Measurements from ENCODE around the gene GYS1.
"Not testable (repeated sequence)": the region's sequence is repeated elsewhere in the genome, so short reads cannot be mapped to it uniquely, and the experiment has no call there.

Gene GYS1

DNA sequence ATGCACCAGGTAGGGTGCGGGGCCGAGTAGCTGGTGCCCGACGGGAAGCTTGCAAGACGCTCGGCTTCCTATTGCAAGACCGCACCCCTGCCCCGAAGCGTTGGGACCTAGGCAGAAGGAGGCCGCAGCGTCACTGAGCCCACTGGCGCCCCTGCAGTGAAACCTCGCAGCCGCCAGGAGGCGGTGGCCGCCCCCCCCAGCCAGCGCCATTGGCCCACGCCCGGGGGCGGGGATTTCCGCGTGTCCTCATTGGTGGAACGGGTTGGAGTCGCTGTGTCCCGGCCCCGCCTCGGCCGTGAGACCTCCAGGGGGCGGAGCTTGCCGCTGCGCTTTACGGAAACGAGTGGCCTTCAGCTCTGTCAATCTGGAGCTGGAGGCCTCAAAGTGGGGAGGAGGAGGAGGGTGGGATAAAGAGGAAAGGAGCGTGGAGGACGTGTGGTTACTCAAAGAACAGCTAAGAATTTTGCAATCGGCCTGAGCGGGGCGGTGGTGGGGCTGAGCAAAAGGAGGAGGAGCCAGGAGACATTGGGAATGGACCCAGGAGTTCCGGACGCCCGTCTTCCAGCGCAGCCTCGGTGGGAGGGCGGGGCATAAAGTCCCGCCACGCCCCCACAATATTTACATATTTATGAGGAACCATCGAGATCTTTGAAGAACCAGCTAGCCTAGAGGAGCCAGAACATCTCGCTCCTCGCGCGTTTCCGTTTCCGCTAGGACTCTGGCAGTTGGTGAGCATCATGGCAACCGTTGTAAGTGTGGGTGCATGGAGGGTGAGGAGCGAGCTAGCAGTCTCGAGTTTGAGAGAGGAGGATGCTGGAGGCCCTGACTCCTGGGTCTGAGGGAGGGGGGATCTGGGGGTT, at the start of gene GYS1, which contains the start of gene RUVBL2:
TSS of gene GYS1 (minus strand) at position 135 of the 860 bp plus-strand sequence. CDS start 197 bp downstream, outside the sequence.
TSS of gene RUVBL2 (plus strand) at position 713 of the 860 bp plus-strand sequence. CDS start at position 738, 25 bp downstream.
- DNase-seq (ENCODE audit: low read depth, low spot score), result peak; percentile 100

DNA sequence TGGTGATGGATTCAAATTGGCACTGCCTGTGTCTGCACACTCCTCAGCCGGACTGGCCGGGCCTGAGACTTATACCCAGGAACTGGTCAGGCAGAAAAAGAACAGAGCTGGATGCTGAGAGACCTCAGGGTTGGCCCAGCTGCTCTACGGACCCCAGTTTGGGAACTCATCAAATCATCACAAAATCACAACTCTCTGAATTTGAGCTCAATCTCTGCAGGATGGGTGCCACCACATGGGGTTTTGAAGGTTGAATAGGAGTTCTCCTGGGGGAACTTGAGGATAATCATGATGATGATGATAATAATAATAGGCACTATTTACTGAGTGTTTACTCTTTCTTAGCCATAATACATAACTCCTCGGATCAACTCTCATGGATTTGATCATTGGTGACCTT, 49.6 kb upstream of the GYS1 start:
- not testable (repeated sequence) for DNase-seq (ENCODE audit: low read depth, low spot score)

DNA sequence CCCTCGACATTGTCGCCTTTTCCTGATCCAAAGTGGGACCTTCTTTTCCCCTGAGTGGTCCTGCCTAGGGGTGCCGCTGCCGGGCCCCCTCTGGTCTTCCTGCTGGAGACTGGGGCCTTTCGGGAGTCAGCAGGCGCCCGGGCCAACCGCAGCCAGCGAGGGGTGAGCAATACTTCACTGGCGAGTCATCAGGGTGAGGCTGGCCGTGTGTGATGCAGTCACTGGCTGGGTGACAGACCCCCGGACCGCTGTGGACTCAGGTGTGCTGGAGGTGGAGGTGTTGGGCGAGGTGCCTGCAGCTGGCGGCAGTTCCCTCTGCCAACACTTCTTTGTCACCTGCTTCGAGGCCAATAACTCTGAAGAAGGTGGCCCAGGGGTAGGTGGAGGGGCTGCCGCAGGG, 49.1 kb upstream of the GYS1 start:
- peak; percentile 18 for DNase-seq (ENCODE audit: low read depth, low spot score)

DNA sequence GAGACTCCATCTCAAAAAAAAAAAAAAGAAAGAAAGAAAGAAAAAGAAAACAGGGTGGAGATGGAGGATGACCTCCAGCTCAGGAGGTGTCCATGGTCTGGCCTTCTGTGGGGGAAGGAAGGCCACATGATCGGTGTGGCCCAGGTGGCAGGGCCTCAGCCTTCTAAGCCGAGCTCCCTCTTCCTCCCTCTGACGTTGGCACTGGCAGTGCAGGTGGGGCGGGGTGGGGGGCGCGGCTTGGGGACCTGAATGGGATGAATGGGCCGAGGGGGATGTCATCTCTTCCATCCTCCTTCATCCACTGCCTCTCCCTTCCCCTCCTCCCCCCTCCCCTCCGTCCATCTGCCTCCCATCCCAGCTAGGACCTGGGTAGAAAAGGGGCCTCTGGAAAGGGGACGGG, 46.6 kb upstream of the GYS1 start:
- DNase-seq (ENCODE audit: low read depth, low spot score), result not testable (repeated sequence)

DNA sequence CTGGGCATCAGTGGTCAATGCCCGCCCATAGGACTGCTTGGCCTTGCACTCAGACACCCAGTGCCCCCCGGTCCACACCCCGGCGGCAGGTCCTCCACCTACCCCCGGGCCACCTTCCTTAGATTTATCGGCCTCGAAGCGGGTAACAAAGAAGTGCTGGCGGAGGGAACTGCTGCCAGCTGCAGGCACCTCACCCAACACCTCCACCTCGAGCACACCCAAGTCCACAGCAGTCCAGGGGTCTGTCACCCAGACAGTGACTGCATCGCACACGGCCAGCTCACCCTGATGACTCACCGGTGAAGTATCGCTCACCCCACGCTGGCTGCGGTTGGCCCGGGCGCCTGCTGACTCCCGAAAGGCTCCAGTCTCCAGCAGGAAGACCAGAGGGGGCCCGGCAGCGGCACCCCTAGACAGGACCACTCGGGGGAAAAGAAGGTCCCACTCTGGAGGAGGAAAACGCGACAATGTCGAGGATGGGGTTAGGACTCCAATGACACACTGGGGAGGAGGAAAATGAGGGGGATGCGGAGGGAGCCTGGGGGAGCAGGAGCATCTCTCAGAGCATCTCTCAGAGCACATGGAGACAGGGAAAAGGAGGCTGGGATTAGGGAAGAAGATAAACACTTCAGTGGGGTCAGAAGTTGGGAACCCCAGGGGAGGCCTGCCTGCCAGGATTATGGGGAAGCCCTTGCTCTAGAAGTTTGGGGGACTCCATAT, 45.6 kb upstream of the GYS1 start:
- DNase-seq (ENCODE audit: low read depth, low spot score), result not testable (repeated sequence)

DNA sequence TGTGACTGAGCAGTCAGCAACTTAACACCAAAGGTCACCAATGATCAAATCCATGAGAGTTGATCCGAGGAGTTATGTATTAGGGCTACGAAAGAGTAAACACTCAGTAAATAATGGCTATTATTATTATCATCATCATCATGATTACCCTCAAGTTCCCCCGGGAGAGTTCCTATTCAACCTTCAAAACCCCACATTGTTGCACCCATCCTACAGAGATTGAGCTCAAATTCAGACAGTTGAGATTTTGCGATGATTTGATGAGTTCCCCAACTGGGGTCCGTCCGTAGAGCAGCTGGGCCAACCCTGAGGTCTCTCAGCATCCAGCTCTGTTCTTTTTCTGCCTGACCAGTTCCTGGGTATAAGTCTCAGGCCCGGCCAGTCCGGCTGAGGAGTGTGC, 45.0 kb upstream of the GYS1 start:
- DNase-seq (ENCODE audit: low read depth, low spot score), result not testable (repeated sequence)

DNA sequence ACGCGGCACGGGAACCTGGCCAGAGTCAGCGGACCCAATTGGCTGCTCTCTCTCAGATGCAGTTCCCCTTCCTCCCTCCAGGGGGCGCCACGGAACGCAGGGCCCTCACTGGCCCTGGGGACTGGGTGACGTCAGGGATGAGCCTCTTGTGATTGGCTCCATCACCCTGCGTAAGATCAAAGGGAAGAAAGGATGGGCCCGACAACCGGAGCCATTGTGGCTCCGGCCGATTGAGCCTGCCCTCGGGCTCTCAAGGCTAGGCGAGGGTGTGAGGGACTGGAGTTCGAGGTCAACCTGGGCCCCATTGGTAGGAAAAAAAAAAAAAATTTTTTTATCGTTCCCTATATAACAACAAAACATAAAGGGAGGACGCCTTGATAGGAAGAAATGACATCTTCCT, 43.7 kb upstream of the GYS1 start, which contains the start of gene CGB1:
TSS of gene CGB1 (minus strand) at position 81 of the 400 bp plus-strand sequence. CDS start 184 bp downstream, outside the sequence.
- DNase-seq (ENCODE audit: low read depth, low spot score), result peak; percentile 75

DNA sequence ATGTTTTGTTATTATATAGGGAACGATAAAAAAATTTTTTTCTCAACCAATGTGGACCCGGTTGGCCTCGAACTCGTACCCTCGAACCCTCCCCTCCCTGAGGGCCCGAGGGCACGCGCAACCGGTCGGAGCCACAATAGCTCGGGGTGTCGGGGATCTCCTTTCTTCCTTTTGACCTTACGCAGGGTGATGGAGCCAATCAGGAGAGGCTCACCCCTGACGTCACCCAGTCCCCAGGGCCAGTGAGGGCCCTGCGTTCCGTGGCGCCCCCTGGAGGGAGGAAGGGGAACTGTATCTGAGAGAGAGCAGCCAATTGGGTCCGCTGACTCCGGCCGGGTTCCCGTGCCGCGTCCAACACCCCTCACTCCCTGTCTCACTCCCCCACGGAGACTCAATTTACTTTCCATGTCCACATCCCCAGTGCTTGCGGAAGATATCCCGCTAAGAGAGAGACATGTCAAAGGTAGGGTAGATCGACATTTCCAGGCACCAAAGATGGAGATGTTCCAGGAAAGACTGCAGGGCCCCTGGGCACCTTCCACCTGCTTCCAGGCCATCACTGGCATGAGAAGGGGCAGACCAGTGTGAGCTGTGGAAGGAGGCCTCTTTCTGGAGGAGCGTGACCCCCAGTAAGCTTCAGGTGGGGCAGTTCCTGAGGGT, 38.7 kb upstream of the GYS1 start, which contains the start of gene CGB2:
TSS of gene CGB2 (plus strand) at position 249 of the 660 bp plus-strand sequence. CDS start at position 455, 206 bp downstream.
- DNase-seq (ENCODE audit: low read depth, low spot score), result peak; percentile 56

DNA sequence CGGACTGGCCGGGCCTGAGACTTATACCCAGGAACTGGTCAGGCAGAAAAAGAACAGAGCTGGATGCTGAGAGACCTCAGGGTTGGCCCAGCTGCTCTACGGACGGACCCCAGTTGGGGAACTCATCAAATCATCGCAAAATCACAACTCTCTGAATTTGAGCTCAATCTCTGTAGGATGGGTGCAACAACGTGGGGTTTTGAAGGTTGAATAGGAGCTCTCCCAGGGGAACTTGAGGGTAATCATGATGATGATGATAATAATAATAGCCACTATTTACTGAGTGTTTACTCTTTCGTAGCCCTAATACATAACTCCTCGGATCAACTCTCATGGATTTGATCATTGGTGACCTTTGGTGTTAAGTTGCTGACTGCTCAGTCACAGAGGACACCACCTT, 37.2 kb upstream of the GYS1 start:
- DNase-seq (ENCODE audit: low read depth, low spot score), result not testable (repeated sequence)

DNA sequence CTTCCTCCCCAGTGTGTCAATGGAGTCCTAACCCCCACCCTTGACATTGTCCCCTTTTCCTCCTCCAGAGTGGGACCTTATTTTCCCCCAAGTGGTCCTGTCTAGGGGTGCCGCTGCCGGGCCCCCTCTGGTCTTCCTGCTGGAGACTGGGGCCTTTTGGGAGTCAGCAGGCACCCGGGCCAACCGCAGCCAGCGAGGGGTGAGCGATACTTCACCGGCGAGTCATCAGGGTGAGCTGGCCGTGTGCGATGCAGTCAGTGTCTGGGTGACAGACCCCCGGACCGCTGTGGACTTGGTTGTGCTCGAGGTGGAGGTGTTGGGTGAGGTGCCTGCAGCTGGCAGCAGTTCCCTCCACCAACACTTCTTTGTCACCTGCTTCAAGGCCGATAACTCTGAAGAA, 36.6 kb upstream of the GYS1 start:
- not testable (repeated sequence) for DNase-seq (ENCODE audit: low read depth, low spot score)

DNA sequence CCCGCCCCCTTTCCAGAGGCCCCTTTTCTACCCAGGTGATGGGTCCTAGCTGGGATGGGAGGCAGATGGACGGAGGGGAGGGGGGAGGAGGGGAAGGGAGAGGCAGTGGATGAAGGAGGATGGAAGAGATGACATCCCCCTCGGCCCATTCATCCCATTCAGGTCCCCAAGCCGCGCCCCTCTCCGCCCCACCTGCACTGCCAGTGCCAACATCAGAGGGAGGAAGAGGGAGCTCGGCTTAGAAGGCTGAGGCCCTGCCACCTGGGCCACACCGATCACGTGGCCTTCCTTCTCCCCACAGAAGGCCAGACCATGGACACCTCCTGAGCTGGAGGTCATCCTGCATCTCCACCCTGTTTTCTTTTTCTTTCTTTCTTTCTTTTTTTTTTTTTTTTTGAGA, 35.6 kb upstream of the GYS1 start:
- DNase-seq (ENCODE audit: low read depth, low spot score), result not testable (repeated sequence)

DNA sequence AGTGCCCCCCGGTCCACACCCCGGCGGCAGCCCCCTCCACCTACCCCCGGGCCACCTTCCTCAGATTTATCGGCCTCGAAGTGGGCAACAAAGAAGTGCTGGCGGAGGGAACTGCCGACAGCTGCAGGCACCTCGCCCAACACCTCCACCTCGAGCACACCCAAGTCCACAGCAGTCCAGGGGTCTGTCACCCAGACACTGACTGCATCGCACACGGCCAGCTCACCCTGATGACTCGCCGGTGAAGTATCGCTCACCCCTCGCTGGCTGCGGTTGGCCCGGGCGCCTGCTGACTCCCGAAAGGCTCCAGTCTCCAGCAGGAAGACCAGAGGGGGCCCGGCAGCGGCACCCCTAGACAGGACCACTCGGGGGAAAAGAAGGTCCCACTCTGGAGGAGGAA, 32.5 kb upstream of the GYS1 start:
- DNase-seq (ENCODE audit: low read depth, low spot score), result not testable (repeated sequence)

DNA sequence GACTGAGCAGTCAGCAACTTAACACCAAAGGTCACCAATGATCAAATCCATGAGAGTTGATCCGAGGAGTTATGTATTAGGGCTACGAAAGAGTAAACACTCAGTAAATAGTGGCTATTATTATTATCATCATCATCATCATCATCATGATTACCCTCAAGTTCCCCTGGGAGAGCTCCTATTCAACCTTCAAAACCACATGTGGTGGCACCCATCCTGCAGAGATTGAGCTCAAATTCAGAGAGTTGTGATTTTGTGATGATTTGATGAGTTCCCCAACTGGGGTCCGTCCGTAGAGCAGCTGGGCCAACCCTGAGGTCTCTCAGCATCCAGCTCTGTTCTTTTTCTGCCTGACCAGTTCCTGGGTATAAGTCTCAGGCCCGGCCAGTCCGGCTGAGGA, 32.0 kb upstream of the GYS1 start:
- DNase-seq (ENCODE audit: low read depth, low spot score), result not testable (repeated sequence)

DNA sequence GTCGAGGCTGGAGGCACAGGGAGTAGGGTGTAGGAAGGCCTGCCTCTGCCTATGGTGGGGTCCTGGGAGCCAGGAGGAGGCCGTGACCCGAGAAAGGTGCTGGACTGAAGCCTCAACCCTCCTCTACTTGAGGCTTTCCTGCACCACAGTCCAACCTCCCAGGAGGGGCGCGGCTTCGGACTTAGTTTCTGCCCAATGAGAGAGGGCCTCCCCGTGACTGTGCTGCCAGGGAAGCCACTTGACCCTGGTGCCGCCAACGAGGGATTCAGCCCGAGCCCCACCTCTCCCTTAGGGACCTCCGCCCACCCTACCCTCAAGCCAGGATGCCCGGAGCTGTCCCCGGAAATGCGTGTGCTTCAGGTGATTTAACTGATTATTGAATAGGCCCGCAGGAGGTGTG, 31.1 kb upstream of the GYS1 start, which contains the start of gene CGB3:
TSS of gene CGB3 (minus strand) at position 101 of the 400 bp plus-strand sequence. CDS start 362 bp downstream, outside the sequence.
- not testable (repeated sequence) for DNase-seq (ENCODE audit: low read depth, low spot score)

DNA sequence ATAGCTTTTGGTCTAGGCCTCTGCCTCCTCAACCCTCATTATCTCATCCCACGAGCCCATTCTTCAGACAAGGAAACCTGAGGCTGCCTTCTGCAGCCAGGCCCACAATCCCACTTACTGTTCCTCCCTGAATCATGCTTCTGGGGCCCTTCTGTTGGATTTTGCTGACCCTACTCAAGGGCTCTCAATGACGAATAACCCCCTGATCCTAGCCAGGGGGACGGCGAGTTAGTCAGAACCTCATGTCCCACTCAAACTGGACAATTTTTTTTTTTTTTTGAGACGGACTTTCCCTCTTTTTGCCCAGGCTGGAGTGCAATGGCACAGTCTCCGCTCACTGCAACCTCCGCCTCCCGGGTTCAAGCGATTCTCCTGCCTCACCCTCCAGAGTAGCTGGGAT, 29.0 kb upstream of the GYS1 start:
- DNase-seq (ENCODE audit: low read depth, low spot score), result no peak

DNA sequence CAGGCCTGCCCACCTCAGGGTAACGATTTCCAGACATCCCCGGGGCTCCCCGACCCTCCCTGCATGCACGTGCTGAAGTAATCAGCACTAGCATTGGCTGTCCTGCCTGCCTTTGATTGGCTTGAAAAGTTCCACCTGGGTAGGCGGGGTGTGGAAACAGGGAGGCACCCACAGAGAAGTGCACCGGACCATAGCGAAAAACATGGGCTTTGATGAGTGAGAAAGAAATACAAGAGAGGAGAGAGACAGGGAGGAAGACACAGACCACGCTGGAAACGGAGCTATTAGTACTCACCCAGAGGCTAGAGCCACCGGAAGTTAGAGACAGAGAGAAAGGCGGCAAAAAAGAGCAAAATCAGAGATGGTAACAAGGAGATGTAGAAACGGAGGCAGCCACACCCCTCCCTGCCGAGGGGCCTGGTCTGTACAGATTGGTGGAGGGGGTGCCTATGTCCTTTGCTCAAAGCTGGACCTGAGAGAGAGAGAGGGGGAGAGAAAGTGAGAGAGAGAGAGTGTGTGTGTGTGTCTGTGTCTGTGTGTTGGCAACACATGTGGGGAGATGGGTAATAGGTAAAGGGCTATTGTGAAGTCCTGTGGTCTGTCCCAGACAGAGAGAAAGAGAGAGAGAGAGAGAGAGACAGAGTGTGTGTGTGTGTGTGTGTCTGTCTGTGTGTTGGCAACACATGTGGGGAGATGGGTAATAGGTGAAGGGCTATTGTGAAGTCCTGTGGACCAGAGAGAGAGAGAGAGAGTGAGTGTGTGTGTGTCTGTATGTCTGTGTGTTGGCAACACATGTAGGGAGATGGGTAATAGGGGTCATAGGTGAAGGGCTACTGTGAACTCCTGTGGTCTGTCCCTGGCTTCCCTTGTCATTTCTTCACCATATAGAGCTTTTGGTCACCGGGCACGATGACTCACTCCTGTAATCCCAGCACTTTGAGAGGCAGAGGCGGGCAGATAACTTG, 28.1 kb upstream of the GYS1 start:
- no peak for DNase-seq (ENCODE audit: low read depth, low spot score)

DNA sequence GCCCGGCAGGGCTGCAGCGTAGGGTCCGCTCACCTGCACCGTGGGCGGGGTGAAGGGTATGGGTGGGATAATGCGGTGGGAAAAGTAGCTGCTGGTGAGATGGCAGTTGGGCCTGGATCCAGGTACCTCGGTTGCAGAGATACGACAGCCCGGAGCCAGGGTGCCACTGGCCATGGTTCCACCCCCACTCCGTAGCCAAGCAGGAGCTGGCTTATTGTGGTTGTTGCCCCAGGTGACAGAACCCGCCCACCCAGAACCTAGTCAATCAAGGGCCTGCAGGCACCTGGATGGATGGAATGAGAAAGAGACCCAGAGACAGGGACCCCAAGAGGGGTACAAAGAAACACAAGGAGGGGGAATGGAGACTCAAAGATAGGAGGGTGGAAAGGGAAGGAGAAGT, 27.2 kb upstream of the GYS1 start:
- peak; percentile 46 for DNase-seq (ENCODE audit: low read depth, low spot score)

DNA sequence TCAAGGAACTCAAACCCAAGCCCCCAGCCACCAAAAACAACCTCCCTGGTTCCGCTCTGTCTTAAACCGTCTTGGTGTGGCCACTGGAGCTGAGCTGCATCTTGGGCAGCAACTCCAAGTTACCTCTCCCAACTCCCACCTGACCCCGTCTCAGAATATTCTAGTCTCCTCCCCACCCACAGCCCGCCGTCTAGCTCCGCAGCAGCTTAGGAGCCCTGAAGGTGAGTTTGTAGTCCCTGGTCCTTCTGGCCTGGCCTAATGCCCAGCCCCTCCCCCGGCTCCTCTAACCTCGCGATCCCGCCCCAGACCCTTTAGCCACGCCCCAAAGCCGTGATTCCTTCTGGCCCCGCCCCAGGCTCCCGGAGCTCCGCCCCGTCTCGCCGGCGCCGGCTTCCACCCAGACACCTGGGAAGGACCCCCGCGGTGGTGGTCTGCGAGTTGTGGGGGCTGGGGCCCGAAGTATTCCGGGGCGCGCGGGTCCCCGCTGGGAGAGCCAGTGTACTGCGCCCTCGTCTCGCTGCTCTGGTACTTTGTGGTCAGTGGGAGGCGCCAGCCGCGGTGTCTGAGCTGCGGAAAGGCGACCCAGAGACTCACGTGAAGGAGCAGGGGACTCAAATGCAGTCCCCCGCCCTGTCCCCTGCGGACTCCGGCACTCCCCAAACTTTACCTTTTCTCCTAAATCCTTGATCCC, 26.3 kb upstream of the GYS1 start:
- DNase-seq (ENCODE audit: low read depth, low spot score), result peak; percentile 89

DNA sequence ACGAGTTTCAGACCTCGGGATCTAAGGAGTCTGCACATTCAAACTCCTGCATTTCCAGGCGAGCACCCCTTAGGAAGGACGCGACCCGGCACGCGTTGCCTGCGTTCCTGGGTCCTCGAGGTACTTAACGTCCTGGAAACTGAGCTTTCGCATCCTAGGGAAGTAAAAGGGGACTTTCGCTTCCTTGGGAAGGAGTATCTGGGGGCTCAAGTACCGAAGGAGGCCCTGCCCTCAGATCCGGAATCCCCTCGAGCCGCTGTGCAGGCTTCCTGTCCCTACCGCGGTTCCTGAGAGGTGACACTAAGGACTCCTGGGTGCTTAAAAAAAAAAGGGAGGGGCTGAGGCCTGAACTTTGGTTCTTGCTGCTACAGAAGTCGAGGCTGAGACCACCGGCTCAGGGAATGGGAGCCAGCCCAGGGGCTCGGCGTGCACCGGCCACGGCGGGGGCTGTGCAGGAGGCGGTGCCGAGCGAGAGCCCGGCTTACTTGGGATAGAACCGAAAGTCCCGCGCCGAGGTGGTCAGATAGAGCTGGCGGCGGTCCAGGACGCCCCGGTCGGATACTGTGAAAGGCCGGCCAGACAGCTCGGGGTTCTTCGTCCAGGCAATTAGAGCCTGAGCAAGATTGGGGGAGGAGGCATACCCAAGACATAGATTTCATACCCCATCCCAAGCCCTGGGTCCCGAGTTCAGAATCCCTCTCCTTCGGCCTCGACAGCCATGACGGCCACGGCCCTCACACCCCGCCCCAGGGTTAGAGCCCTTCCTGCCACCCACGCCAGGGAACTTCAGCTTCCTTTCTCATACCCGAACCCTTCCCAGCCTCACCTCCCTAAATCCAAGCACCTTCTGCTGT, 25.5 kb upstream of the GYS1 start:
- DNase-seq (ENCODE audit: low read depth, low spot score), result peak; percentile 39
